Activated B cell treated with CpG ODN at 0.5 μM for 24 hours (primary cell): Measurements from ENCODE around the gene EP400. TPM values are rescaled to one million over a fixed set of nuclear protein-coding genes. Genes with fewer than 3 reads are reported as not detected.
A peak's percentile ranks its signal among the peaks of the same experiment; 100 is the strongest.

Experiments used
- ATAC-seq: fragments of 200-7000 bp; cut with Tn5 transposase; one replicate; pipeline ENCODE4 v1.10.0; 2021; ENCODE audit warnings: low read depth, mild to moderate bottlenecking, moderate library complexity
- CTCF ChIA-PET: fragments of 350-600 bp; sonication (Branson Sonifier 250); formaldehyde crosslinking; loops from one replicate; lab custom pipeline; 2021; ENCODE audit warnings: antibody characterized with exemption; lab: Charles Lee
- POLR2A ChIA-PET: fragments of 350-600 bp; sonication (Branson Sonifier 250); formaldehyde crosslinking; loops from one replicate; lab custom pipeline; 2021; ENCODE audit warnings: antibody characterized with exemption; lab: Charles Lee
- DNase-seq: peaks from one replicate; pipeline ENCODE4 v3.0.0; 2022
- H3K27ac Mint-ChIP-seq: one replicate; pipeline ENCODE4 v1.8.0; 2020; ENCODE audit warnings: mixed read lengths
- H3K27me3 Mint-ChIP-seq: one replicate; pipeline ENCODE4 v1.8.0; 2021; ENCODE audit warnings: mixed read lengths
- H3K36me3 Mint-ChIP-seq: one replicate; pipeline ENCODE4 v1.8.0; 2021; ENCODE audit warnings: low read depth, mixed read lengths
- H3K4me1 Mint-ChIP-seq: one replicate; pipeline ENCODE4 v1.8.0; 2021; ENCODE audit warnings: mixed read lengths
- H3K4me3 Mint-ChIP-seq: one replicate; pipeline ENCODE4 v1.8.0; 2020; ENCODE audit warnings: mild to moderate bottlenecking, mixed read lengths
- H3K9me3 Mint-ChIP-seq: one replicate; pipeline ENCODE4 v1.8.0; 2020; ENCODE audit warnings: mixed read lengths
- intact Hi-C: fragments of 100-400 bp; cut with micrococcal nuclease; formaldehyde crosslinking; loops from one replicate; pipeline ENCODE4 v1.15.1; 2024
- total RNA-seq: library from RNA; stranded (reverse); gene quantifications from 2 replicates; pipeline ENCODE4 v1.2.3, GENCODE V29; 2022
- TF ChIP-seq, protein P1 (sequence below): fragments of 200-600 bp; IDR thresholded peaks from one replicate; pipeline ENCODE4 v1.8.0; 2022; ENCODE audit warnings: antibody characterized with exemption, mild to moderate bottlenecking

EP400 gene, protein sequence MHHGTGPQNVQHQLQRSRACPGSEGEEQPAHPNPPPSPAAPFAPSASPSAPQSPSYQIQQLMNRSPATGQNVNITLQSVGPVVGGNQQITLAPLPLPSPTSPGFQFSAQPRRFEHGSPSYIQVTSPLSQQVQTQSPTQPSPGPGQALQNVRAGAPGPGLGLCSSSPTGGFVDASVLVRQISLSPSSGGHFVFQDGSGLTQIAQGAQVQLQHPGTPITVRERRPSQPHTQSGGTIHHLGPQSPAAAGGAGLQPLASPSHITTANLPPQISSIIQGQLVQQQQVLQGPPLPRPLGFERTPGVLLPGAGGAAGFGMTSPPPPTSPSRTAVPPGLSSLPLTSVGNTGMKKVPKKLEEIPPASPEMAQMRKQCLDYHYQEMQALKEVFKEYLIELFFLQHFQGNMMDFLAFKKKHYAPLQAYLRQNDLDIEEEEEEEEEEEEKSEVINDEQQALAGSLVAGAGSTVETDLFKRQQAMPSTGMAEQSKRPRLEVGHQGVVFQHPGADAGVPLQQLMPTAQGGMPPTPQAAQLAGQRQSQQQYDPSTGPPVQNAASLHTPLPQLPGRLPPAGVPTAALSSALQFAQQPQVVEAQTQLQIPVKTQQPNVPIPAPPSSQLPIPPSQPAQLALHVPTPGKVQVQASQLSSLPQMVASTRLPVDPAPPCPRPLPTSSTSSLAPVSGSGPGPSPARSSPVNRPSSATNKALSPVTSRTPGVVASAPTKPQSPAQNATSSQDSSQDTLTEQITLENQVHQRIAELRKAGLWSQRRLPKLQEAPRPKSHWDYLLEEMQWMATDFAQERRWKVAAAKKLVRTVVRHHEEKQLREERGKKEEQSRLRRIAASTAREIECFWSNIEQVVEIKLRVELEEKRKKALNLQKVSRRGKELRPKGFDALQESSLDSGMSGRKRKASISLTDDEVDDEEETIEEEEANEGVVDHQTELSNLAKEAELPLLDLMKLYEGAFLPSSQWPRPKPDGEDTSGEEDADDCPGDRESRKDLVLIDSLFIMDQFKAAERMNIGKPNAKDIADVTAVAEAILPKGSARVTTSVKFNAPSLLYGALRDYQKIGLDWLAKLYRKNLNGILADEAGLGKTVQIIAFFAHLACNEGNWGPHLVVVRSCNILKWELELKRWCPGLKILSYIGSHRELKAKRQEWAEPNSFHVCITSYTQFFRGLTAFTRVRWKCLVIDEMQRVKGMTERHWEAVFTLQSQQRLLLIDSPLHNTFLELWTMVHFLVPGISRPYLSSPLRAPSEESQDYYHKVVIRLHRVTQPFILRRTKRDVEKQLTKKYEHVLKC (N-terminal part only)
- total RNA-seq = 57.8 and 65.6 TPM in 2 replicates

DNA sequence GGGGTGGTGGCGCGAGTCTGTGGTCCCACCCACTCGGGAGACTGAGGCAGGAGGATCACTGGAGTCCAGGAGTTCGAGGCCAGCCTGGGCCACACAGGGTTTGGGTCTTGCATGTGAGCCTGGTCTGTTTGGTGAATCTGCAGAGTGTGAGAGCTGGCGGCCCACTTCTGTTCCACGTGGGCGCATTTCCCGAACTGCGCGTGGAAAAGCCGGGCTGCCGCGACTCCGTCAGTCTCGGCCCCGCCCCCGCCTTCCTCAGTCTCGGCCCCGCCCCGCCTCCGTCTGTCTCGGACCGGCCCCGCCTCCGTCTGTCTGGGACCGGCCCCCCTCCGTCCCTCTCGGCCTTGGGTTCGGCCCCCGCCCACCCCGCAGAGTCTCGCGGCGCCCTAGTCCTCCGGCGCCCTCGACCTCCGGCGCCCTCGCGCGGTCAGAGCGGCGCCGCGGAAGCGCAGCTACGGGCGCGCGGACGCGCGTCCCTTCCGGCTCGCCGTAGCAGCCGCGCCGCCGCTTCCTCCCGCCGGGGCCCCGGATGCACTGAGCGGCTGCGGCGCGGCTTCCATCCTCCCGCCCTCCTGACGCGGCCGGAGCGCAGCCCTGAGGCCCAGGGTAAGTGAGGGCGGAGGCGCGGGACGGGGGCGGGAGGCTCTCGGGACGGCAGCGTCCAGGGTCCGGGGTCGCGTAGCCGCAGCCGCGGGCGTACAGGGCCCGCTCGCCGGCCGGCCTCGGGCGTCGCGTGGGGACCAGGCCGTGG, at the start of gene EP400:
Gene EP400 (plus strand): TSS at position 512 of the 751 bp plus-strand sequence. CDS start 10,678 bp downstream, outside the sequence.
- no peaks in the 10 kb centered on the region for H3K9me3 Mint-ChIP-seq
- TF ChIP-seq, protein P1, sequence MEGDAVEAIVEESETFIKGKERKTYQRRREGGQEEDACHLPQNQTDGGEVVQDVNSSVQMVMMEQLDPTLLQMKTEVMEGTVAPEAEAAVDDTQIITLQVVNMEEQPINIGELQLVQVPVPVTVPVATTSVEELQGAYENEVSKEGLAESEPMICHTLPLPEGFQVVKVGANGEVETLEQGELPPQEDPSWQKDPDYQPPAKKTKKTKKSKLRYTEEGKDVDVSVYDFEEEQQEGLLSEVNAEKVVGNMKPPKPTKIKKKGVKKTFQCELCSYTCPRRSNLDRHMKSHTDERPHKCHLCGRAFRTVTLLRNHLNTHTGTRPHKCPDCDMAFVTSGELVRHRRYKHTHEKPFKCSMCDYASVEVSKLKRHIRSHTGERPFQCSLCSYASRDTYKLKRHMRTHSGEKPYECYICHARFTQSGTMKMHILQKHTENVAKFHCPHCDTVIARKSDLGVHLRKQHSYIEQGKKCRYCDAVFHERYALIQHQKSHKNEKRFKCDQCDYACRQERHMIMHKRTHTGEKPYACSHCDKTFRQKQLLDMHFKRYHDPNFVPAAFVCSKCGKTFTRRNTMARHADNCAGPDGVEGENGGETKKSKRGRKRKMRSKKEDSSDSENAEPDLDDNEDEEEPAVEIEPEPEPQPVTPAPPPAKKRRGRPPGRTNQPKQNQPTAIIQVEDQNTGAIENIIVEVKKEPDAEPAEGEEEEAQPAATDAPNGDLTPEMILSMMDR = no peak
- H3K27me3 Mint-ChIP-seq = no peaks in the 10 kb centered on the region
- ATAC-seq (peak; percentile 97), DNase-seq (peak; percentile 92)
- H3K4me3 Mint-ChIP-seq = peak within 1 kb of the TSS; percentile 93
- peaks cover 9% of the 10 kb centered on the region for H3K36me3 Mint-ChIP-seq
- peaks cover 32% of the 10 kb centered on the region for H3K4me1 Mint-ChIP-seq
- CTCF ChIA-PET = interaction anchor here (1.0 to 1.4 kb wide), 2 partner anchors 114 to 194 kb away, joined by 3 to 4 read pairs; no protein-coding TSS in a partner anchor
- intact Hi-C loops = loop anchor here (1.0 kb wide), 7 partner anchors 20 to 239 kb away; partner anchors contain the start of genes PUS1 and ULK1
- H3K27ac Mint-ChIP-seq = peak within 1 kb of the TSS; percentile 80
- POLR2A ChIA-PET = interaction anchor here (0.6 to 1.9 kb wide), 10 partner anchors 21 to 1033 kb away, joined by 3 to 23 read pairs (median 4); partner anchors contain the start of genes PUS1 and SFSWAP

DNA sequence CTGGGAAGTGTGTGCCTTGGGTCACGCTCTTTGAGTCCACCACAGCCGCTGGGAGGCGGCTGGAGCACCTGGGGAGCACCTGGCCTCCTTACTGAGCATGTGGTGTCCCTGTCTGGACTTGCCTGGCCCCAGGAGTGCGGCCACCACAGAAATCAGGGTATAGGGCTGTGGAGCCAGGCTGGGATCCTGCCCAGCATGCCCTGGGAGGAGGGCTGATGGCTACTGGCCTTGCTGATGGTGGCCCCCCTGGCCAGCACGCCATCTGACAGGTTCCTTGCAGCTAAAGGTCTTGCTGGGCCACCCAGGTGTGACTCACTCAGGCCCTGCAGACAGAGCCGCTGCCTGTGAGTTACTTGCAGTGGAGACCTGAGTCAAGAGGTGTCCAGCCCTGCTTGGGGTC, 49.3 kb upstream of the EP400 start:
- Mint-ChIP-seq H3K27me3 (no peaks in the 10 kb centered on the region), H3K36me3 (no peaks in the 10 kb centered on the region), H3K27ac (no peak overlapping the region), H3K9me3 (no peaks in the 10 kb centered on the region), H3K4me1 (peaks cover 19% of the 10 kb centered on the region), H3K4me3 (no peak overlapping the region)
- no peak for ATAC-seq
- CTCF ChIA-PET = no interaction called here
- no peak for DNase-seq
- intact Hi-C loops = no loop called here
- TF ChIP-seq, protein P1 = no peak
- POLR2A ChIA-PET = interaction anchor here (0.7 kb wide), 1 partner anchor 1019 kb away, joined by 3 read pairs; no protein-coding TSS in a partner anchor

- intact Hi-C loops = no loop called here
- peaks cover 12% of the 10 kb centered on the region for H3K4me1 Mint-ChIP-seq
- ChIA-PET POLR2A (no interaction called here), CTCF (no interaction called here)
- no peak overlapping the region for H3K27ac Mint-ChIP-seq
- TF ChIP-seq, protein P1 = no peak
- H3K27me3 Mint-ChIP-seq = no peaks in the 10 kb centered on the region
- no peaks in the 10 kb centered on the region for H3K9me3 Mint-ChIP-seq
- ATAC-seq (no peak), DNase-seq (no peak)
- no peaks in the 10 kb centered on the region for H3K36me3 Mint-ChIP-seq
- no peak overlapping the region for H3K4me3 Mint-ChIP-seq
These were observed 48.1 kb upstream of the EP400 start for GRCh38 chr12:131901431-131902331.
